Fibroblast of the conjunctiva (primary cell): ENCODE results near the gene TSC22D3.
A peak's percentile ranks its signal among the peaks of the same experiment; 100 is the strongest.
"Not testable (repeated sequence)": the region's sequence is repeated elsewhere in the genome, so short reads cannot be mapped to it uniquely, and the experiment has no call there.

Experiments used
- DNase-seq: peaks from one replicate; pipeline ENCODE4 v3.0.0-alpha.2; 2010; ENCODE audit warnings: low read depth

Gene TSC22D3

DNA sequence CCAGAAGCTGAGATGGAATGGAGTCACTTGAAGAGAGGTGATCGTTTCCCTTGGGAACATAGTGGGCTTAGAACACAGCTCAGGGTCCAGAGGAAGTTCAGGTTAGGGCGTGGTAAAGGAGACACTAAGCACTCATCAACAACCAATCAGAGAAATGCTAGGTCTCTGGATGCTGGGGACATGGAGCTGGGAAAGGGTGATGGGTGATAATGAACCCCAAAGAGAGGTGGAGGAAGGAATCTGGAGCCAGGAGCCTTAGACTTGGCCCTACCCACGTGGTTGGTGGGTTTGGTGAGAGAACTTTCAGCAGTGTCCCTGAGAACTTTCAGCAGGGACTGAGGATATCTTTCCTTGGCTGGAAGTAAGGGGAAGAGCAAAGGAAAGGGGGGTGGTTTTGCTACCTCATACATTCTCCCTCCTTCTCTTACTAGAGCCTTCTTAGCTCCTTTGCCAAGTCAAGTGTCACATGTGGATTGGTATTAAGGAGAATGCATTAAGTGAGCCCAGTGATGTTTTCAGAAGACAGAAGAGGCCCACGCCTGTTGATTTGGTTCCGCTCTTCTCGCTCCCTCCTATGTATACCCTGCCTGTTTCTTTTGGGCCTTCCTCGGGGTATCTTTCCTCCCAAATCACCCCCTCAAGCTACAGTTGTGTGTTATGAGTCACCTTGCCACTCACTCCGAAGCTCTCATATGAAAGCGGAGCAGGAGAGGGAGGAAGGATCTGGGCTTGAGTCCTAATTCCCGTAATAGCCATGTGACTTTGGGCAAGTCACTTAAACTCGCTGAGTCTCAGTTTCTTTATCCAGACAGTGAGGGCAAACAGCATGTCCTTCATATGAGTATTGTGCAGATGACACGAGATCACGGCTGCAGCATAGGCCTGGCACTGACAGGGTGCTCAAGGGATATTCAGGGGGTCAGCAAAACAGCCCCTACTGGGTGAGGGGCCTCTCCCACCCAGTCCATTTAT lies 63.1 kb downstream of the TSC22D3 start:
- DNase-seq = peak; percentile 26

DNA sequence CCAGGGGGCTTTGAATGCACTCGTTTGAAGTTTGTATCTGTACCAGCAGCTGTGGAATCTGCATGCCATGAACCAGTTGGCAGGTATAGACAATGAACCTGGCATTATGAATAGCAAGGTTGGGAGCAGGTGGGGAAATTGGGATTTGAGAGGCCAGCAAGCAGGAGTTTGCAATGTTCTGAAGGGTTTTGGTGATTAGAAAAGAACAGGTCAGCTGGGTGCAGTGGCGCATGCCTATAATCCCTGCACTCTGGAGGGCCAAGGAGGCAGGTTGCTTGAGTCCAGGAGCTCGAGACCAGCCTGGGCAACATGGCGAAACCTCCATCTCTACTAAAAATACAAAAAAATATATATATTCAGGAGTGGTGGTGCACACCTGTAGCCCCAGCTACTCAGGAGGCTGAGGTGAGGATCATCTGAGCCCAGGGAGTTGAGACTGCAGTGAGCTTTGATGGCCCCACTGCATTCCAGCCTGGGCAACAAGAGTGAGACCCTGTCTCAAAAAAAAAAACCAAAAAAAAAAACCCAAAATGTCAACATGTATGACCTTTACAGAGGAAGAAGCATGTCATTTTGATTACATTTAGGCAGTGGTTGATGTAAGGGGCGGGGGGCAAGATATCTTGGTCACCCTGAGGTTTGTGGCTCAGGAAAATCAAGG lies 63.9 kb downstream of the TSC22D3 start:
- no peak for DNase-seq

DNA sequence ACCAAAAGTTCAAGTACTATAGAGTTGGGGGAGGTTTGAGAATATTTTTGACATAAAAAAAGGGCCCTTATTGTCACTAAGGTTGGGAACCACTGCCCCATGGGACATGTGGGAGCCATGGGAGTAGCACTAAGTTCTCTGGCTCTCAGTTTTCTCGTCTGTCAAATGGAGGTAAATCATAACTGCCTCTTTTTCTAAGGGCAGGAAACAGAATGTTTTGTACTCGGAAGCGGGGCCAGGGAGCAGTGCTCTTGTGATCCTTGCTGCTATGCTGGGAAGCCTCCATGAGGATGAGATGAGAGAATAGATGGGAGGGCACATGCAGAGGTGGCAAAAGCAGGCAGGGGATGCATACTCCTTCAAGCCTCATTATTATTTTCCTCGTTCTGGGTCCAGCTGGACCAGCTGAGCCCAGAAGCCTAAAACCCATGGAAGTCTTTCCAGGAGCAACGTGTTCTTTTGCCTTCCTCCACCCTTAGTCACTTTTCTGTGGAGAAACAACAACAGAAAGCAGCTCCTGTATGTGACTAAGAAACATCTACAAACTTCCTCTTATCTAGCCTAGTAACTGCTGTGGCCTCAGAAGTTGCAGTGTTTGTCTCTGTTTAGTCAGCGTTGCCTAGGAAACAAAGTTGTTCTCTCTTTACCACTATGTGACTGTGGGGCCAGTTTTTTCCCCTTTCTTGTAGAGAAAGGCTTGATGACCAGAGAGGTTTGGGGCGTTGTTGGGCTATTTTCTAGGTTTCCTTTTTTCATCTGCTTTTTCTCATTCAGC lies 64.8 kb downstream of the TSC22D3 start:
- peak; percentile 88 for DNase-seq

DNA sequence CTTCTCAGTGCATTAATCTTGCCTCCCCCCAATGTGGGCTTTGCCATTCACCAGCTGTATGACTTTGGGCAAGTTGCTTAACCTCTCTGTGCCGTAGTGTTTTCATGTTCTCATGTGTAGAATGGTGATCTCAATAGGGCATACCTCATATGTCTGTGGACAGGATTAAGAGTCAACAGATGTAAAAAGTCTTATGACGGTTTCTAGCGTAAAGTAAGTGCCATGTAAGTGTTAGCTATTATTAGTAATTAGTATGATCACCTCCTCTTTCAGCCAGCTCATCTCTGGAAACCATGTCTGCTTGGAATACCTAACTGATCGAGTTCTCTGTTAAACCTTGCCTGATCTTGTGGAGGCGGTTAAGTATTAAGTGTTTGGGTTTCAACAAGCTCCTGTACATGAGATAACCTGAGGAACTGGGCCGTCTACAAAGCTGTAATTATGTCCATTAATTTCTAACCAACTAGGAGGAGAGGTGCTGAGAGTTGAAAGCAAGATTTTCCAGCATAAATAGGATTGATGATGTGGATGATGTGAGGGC lies 66.3 kb downstream of the TSC22D3 start:
- no peak for DNase-seq

DNA sequence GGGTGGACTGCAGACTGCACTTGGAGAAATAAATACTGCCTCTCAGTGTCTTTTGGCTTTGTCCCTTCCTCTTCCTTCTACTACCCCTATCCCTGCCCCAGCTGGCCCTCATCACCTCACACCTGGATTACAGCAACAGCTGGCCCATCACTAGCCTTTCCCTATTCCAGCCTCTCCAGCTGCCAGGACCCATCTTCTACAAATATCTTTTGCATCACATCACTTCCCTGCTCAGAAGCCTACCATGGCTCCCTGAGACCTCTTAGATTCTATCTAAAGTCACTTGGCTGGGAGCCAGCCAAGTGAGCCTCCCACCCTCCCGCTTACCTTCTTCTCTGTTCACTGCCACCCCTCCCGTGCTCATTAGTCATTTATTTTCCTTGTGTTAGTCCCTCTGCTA lies 66.8 kb downstream of the TSC22D3 start:
- no peak for DNase-seq

DNA sequence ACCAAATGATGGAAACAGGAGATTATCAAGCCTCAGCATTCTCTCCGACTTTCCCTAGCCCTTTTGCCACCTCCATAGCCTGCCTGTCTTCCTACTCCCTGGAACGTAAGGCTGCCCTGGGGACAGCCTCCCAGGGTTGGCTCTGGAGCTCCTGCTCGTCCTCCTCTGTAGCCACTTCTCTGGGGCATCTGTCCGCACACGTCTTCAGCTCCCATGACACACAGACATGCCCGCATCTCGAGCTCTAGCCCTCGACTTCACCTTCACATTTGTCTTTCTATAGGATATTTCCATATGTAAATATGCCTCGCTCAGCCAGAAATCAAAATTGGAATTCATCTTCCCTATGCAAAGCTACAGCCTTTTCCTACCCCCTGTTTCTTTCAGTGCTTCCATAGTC lies 67.7 kb downstream of the TSC22D3 start:
- DNase-seq = no peak

DNA sequence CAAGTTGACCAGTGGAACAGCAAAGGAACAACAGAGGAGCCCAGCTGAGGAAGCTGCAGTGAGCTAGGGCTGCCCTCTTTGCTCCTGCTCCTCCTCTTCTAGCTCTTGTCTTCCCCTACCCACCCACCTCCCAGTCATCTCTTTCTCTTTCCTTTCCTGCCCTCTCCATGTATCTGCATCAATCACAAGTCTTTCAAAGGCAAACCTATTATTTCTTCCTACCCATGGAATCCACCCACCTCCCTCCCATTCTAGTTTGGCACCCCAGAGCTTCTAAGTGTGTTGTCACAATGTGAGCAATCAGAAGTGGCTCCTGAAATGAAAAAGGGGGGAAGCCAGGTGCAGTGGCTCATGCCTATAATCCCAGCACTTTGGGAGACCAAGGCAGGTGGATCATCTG lies 69.3 kb downstream of the TSC22D3 start:
- DNase-seq = no peak

DNA sequence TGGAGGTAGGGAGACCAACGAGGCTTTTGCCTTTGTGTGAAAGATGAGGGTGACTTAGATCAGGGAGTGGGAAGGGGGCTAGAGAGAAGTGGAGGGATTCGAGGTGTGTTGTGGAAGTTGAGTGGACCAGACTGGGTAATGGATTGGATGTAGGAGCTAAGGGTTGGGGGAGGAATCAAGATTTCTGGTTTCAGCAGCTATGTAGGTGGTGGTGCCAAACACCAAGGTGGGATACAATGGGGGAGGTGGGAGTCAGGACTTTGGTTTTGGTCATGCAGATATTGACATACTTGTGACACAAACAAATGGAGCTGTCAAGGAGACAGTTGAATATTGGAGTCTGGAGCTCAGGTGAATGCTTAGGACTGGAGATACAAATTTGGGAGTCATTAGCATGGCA lies 71.0 kb downstream of the TSC22D3 start:
- DNase-seq = no peak

DNA sequence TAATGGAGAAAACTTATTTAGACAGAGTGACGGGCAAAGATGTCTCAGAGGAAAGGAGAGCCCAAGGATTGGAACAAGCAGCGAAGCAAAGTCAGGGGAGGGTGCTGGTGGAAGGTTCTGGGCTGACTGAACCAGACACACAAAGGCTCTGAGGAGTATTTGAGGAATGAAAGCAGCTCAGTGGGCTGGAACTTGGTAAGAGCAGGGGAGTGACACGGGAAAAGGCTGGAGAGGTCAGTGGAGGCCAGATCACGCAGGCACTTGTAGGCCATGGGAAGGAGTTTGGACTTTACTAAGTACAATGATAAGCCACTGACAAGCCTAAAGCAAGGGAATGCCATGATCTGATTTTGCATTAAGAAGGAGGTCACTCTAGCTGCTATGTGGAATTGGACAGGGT lies 71.4 kb downstream of the TSC22D3 start:
- DNase-seq = no peak

DNA sequence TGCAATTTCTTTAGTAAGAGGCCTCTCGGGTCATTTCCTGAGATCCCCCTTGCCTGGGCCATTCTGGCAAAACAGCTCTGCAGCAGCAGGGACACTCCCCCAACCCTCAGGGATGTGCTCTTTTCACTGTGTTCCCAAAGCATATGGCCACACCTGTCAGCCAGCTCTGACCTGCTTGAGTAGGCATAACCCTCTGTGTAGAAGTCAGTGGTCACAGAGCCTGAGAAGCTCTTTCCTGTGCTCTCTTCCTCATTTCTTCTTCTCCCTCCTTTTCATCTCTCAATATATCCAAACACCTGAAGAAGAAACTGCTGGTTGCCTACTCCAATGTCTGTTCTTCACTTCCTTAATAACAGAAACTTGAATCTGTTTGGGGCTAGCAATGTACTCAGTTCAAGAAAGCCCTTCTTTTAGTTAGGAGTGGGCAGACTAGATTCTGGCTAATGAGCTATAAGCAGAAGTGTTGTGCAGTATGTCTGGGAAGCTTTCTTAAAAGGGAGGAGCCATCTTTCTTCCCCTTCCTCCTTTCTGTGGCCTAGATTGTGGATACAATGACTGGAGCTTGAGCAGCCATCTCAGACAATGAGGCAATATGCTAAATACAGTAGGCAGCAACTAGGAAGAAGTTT lies 74.0 kb downstream of the TSC22D3 start:
- no peak for DNase-seq

DNA sequence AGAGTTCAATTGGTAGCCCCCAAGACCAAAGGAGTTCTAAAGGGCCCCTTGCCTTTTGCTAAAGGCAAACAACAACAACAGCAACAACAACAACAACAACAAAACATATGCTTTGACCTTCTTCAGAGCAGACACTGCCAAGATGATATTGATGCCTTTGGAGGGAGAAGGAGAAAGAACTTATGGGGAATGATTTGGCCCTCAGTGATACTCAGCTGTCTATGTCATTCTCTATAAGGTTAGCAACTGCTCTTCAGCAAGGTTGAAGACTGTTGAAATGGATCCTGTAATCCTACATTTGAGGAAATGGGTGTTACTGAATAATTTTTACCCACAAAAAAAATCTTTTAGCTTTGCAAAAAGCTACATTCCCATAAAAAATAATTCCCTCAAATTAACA lies 74.8 kb downstream of the TSC22D3 start:
- DNase-seq = no peak

DNA sequence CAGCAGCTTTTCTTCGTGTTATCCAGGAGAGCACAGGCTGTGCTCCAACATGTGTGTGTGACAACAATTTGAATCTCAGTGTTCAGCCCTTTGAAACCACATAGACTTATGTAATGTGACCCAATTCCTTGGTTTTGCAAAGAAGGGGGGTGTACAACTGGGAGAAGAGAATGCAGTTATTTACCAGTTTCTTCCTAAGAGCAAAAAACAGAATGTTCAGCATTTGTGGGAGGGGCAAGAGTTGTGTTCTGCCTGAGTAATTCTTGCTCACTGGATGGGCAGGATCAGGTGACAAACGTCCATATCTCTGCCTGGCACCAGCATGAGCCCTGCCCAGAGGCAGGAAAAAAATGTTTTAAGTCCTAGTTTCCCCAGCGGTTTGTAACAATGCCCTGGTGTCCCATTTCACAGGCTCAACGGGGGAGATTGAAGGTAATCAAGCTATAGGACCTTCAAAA lies 75.2 kb downstream of the TSC22D3 start:
- DNase-seq = no peak

DNA sequence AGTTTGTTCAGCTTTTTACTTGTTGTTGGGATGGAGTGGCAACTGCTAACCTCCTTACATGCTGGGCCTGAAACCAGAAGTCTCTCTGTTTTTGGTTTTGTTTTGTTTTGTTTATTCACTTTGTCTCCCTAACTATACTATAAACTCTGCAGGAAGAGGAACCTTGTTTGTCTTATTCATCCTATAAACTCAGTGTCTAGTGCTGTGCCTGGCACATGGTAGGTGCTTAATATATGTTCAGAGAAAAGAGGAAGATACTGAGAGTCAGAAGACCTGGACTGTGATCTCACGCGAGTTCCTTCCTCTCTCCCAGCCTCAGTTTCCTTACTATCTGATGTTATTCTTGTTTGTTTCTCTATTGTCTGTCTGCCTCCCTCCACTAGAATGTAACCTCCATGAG lies 76.0 kb downstream of the TSC22D3 start:
- no peak for DNase-seq

DNA sequence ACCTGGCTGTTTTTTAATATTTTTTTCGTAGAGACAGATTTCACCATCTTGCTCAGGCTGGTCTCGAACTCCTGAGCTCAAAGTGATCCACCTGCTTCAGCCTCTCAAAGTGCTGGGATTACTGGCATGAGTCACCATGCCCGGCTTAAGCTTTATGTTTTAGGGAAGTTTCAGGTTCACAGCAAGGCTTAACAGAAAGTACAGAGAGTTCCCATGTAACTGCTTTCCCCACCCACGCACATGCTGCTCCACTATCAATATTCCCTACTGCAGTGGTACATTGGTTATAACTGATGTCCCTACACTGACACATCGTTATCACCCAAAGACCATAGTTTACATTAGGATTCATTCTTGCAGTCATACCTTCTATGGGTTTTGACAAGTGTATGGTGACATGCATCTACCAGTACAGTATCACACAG lies 84.6 kb downstream of the TSC22D3 start:
- no peak for DNase-seq

DNA sequence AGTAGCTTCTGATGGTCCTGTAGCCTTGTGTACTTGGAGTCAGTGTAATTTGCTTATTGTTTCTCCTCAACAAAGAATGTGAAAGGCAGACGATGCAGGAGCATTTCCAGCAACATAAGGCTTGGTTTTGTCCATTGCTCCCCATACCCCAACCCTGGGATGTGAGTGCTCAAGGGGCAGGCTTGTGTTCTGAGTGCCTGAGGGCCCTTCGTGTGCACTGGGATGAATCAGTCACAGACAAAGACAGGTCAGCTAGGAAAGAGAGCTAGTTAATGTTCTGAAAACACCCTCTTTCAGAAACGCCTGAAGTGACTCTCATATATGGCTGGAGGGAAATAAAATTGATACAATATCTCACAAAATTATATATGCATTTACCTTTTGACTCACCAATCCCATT lies 88.1 kb downstream of the TSC22D3 start:
- no peak for DNase-seq

DNA sequence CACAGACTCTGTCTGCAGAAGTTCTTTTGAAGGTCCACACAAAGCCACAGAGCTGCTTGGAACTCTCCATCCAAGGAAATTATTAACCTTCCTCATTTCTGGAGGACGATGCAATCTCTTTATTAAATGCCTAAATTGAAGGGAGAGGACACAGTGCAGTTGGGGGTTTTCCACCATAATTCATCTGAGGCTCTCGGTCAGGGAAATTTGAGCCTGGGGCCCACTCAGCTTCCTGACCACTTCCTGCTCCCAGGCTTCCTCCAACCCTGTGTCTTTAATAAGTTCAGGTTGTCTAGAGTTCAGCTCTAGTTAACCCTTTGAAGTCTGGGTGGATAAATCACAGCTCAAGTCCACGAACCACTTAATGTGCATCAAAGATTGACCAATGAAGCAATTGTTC lies 88.8 kb downstream of the TSC22D3 start:
- no peak for DNase-seq

DNA sequence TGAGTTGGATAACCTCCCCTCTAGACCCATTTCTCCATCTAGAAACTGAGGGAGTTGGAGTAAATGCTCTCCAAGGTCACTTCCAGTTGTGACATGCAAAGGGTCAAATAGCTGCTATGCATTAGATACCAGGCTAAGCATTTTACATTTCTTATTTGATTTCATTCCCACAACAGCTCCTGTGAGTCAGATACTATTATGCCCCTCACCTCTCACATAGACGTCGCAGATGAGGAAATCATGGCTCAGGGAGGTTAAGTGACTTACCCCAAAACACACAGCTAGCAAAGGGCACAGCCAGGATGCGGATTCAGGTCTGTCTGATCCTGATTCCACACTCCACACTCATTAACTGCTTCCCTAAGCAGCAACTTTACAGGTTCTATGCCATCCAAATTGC lies 89.6 kb downstream of the TSC22D3 start:
- DNase-seq = no peak

DNA sequence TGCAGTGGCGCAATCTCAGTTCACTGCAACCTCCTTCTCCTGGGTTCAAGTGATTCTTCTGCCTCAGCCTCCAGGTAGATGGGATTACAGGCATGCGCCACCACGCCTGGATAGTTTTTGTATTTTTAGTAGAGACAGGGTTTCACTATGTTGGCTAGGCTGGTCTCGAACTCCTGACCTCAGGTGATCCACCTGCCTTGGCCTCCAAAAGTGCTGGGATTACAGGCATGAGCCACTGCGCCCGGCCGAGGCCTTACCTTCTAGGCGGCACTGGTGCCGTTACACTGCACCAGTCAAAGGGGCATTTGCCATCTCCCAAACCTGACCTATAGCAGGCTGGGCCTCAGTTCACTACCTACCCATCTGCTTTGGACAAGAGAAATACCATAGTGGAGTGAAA lies 90.0 kb downstream of the TSC22D3 start:
- DNase-seq = not testable (repeated sequence)

DNA sequence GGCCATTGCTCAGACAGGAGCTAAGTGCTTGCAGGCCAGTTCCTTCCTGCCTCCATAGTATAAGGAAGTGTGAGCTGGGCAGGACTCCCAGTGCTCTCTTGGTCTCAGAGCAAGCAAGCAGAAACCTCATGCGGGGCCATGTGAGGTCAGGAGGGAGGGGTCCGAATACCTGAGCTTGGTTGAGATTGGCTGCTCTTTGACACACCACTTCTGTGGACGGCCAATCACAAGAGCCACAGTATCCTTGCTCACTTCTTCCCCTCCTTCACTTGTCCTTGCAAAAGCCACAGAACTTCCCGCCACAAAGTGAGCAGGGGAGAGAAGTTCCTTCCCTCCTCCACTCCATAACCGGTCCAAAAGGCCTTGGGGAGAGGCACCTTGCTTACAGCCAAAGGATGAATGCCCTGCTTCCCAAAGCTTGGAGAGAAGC lies 90.6 kb downstream of the TSC22D3 start:
- peak; percentile 63 for DNase-seq

DNA sequence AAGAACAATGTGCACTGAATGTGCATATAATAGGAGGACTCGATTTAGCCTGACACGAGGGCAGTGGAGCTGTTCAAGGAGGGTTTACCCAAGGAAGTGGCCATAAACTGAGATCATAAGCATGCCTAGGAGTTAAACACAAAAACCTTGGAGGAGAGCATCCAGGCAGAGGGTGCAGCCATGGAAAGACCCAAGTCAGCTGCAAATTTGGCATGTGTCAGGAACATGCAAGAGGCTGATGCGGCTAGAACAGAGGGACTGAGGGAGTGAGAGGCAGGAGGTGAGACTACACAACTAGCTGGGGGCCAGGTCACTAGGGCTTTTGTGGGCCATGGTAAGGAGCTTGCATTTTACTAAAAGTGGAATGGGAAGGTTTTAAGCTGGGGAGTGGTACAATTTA lies 91.7 kb downstream of the TSC22D3 start:
- no peak for DNase-seq

DNA sequence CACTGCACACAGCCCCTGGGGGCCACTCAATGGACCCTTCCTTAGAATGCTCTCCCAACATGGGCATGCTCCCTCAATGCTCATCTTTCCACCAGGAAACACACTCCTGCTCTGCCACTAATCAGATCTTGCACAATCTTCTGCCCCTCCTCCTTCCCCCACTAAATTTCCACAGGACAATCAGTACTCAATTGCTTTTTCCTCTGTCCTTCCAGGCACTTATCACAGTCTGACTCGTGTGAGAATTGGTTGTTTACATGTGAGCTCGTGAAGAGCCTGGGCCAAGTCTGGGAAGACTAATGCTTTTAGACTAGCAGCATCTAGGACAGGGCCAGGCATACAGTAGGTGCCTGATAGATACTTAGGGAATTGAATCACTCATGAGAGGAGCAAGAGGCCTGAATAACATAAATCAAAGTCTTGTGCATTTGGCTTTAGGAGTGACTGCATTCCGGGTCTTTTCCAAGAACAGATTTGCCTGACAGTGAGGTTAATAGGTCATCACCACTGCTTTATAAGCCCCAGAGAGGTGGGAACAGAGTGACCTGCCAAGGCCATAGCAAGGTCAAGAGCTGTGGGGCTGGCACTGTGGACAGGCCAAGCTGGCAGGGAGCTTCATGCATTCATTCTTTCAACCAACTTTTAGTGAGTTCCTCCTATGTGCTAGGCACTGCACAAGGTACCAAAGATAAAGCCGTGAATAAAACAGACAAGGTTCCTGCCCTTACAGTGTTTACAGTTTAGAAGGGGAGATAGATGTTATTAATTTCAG lies 92.3 kb downstream of the TSC22D3 start:
- no peak for DNase-seq
